GM21723 (cell line): Measurements from ENCODE around the gene C2orf72.
A peak's percentile ranks its signal among the peaks of the same experiment; 100 is the strongest.

Experiments used
- ATAC-seq: cut with Tn5 transposase; IDR thresholded peaks from one replicate; pipeline ENCODE4 v1.9.1; 2021; ENCODE audit warnings: mild to moderate bottlenecking, moderate library complexity; ENCODE audit not compliant: unreplicated experiment

C2orf72 gene

DNA sequence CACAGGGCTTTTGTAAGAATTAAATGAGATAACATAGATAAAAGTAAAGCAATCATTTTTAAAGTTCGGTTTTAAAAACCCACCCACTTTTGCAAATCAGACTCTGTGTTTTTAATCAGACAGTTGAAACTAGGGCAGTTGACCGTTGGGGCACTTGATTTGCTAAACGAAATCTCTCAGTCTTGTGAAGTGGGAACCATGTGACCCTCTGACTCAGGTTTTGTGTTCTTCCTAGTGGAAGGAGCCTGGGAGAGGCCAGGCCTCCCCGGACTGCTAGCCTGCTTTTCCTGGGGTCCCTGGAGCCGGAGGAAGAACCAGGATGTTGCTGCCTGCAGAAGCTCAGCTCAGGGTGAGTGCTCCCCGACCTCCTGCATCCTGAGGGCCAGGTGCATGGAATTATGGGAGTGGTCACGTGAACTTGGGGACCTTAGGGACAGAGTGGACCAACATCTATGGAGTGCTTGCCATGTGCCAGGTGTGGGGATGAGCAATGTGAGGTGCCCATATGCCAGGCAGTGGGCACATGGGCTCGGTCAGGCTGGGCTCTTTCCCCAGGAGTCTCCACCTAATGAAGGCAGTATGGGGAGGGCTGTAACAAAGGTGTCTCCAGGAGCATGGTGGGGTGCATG is 3.9 kb downstream of the C2orf72 start:
- ATAC-seq = no peak

DNA sequence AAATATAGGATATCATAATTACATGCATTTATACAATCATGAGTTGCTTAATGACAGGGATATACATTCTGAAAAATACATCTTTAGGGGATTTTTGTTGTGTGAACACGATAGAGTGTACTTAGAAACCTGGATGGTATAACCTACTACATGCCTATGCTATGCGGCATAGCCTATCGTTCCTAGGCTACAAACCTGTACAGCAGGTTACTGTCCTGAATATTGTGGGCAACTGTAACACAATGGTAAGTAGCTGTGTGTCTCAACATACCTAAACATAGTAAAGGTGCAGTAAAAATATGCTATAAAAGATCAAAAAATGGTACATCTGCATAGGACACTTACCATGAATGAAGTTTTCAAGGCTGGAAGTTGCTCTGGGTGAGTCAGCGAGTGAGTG is 6.5 kb downstream of the C2orf72 start:
- ATAC-seq = no peak

DNA sequence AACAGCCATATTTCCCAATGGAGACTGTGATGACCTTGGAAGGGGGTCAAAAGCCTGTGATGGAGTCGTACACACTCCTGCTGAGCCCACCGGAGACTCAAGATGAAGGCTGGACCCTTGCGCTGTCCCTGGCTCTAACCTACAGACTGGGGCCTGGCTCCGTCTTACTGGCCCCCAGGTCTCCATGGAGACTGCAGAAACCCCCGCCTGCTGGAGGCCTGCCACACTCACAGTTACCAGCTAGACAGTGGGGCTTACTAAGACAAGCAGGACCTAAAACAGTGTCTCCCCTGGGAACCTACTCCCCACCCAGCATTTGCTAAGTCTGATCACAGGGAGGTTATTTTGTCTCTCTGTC is 9.6 kb downstream of the C2orf72 start:
- no peak for ATAC-seq

DNA sequence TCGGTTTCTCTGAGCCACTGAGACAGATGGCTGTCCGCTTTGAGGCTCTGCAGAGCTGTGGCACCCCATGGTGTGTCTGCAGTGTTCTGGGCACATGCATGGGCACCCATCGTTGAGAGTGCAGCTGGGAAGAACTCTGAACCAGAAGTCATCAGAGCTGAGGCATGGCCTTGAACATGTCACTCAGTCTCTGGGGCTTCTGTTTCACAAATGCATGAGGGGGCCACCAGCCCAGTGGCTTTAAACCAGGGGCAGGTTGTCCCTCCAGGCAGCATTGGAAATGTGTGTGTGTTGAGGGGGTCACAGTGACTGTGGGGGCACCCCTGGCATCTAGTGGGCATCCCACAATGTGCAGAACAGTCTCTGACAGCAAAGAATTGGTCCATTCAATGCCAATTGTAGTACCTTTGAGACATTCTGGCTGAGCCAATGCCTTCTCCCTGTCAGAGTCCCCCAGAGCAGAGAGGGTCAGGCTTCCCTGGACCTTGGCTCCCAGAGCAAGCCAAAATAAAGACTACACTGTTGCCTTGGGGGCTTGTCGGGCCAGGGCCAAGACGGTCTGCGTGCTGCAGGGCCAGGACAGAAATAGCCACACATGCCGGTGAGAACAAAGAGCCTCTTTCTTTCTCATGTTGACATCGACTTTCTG is 10.1 kb downstream of the C2orf72 start:
- ATAC-seq = no peak

DNA sequence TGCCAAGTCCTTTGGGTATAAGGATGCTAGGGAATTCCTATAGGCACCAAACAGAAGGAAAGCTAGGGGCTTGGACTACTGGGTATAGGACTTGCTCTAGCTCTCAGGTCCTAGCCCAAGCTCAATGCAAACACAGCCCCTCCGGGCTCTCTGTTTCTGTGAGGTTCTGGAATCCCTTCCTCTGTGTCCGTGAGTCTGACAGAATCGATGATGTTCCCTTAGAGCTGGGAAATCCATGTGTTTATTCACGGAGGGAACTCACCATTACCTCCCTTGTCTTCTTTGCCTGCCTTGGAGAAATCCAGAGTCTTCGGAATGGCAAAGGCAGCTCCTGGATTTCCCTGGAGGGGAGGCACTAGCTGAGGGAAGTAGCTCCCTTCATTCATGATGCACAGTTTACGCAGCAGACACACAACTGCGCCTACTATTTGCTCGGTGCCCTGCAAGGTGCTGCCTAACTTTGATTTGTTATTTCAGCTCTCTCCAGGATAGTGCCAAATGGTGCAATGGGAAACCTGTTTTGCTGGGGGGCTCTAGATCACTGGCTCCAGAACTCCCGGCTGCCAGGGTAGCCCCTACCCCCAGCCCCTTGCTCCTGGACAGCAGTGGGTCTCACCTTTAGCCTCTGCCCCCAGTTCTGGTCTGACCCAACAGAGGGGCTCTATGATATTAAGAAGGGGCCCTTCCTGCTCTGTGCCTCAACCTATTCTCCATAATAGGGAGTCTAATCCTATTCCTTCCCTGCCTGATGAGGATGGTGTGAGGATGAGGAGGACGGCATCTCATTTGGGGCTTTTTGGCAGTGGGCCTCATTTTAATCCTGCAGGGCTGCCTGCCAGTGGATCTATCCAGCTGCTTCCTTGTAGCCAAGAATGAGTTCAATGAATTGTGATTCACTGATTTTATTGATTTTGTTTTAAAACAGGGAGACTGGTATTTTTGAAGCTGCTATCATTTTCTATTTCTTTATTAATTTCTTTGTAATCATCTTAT is 10.9 kb downstream of the C2orf72 start:
- no peak for ATAC-seq

DNA sequence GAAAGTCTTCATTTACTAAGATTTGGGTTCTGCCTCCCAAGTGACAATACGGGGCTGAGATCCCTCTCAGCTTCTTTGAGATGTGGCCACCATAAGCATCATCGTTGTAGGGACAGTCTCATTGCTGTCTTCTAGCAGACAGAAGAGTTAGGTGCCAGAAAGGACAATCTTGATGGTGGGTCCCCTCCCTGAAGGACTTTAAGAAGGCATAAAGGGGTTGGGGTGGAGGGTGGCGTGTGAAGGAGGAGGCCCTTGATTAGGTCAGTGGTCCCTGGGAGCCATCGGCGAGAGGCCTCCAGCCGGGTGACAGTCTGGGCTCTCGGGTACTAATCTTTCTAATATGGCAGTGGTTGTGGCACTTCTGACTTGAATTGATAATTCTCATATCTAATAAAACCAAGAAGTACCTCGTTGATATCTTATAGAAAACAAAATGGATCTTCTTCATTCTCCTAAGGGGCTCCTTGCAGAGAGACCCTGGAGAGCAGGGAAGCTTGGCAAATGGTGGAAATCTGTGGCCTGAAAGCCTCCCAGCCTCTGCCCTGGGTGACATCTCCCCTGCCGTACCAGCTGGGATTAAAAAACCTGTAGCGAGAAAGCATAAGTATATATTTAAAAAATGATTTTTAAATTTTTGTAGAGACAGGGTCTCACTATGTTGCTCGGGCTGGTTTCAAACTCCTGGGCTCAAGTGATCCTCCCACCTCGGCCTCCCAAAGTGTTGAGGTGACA is 12.1 kb downstream of the C2orf72 start:
- ATAC-seq = no peak

DNA sequence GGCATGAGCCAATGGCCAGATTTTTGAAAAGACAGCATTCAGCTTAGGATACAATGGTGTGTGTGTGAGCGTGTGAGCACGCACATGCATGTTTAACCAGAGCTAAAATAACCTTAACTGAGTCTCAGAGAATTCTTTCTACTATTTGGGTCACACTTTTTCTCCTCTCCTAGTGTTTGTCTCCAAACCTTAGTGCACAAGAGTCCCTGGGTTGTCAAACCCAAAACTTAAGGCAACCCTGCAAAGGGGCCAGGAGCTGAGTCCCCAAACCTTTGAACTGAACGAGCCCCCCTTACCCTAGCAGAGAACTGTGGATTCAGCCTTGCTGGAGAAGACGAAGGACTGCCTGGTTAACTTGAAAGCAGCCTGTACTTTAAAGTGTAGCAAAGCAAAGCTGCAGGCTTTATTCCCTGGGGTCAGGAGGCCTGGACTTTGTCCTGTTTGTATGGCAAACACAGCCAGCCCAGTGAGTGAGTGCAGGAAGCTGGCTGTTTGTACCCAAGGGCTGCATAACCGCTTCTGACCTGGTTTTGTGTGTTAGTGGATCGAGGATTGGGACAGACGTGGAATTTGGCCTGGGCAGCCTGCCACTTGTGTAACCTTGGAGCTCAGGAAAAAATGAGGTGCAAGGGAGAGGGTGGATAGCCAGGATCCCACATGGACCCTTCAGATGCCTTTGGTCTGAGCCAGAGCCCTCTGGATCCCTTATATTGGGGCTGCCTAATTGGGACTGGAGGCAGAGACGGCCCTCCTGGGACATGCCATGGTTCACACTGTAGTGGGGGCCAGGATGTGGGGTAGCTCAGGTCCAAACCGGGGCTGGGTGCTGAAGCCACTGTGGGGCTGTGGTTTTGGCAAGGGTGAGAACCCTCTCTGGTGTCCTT is 12.9 kb downstream of the C2orf72 start:
- ATAC-seq = no peak

DNA sequence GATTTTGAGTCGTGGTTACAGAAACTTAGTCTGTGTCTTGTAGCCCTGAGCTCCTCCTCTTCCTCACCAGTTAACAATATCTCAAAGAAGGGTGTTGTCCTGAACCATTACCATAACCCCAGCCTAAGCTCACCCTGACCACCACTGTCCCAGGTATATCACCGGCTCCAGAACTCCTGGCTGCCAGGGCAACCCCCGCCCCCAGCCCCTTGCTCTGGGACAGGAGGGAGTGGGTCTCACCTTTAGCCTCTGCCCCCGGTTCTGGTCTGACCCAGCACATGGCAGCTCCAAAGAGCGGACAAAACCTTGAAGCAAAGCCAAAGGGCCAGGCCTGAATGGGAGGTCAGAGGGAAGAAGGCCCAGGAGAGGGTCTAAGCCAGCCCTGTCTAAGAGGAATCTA is 13.8 kb downstream of the C2orf72 start:
- no peak for ATAC-seq

DNA sequence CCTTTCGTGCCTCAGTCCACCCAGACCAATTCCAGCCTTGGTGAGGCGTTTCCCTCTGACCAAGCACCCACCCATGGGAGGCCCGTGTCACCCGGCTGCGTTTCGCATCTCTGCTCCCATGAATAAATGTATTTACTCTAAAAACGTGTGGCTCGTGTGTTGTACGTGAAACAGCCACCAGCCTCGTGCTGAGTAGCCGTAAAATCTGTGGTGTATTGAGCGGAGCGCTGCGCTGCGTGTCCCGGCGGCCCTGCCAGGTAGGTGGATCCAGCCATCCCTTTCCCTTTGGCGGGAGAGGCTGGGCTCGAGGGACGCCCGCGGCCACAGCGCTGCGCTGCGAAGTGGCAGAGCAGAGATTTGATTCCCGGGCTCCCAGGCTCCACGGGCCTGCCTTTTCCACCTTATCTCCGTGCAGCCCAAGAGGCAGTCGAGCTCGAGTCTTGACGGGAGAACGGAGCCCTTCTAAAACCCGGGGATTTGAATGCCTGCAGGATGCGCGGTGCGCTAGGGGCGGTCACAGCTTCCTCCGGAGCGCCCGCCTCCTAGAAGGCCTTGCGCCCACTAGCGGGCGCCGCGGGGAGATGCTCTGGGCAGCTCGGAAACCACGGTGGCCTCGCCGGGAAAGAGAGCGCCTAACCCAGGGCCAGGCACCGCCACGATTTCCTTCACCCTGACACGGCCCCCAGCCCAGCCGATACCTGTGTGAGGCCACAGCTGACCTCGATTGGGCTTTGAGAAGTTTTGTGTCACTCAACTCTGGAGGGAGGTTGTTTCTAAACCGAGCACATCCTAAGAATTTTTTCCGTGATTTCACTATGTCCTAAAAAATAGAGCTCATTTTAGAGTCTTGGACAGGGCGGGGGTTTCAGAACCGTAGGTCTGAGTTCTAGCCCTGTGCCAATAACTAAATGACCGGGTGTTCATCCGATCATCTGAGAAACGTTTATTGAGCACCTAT is 15.4 kb downstream of the C2orf72 start:
- ATAC-seq = peak; percentile 62

DNA sequence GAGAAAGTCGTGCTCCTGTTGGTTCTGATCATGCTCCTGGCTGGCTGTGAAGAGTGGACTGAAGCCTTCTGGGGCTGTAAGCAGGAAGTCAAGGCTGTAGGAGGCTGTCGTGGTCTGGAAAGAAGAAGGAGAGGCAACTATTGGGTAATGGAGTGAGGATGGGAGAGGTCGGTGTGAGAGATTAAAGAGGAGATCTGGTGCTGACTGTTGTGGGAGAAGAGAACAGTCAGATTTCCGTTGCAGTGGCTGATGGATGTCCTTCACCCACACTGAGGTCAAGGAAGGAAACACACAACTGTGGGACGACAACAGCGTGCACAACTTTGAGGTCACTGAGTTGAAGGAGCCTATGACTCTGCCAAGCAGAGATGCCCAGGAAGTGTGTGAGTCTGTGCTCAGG is 16.5 kb downstream of the C2orf72 start:
- ATAC-seq = no peak

DNA sequence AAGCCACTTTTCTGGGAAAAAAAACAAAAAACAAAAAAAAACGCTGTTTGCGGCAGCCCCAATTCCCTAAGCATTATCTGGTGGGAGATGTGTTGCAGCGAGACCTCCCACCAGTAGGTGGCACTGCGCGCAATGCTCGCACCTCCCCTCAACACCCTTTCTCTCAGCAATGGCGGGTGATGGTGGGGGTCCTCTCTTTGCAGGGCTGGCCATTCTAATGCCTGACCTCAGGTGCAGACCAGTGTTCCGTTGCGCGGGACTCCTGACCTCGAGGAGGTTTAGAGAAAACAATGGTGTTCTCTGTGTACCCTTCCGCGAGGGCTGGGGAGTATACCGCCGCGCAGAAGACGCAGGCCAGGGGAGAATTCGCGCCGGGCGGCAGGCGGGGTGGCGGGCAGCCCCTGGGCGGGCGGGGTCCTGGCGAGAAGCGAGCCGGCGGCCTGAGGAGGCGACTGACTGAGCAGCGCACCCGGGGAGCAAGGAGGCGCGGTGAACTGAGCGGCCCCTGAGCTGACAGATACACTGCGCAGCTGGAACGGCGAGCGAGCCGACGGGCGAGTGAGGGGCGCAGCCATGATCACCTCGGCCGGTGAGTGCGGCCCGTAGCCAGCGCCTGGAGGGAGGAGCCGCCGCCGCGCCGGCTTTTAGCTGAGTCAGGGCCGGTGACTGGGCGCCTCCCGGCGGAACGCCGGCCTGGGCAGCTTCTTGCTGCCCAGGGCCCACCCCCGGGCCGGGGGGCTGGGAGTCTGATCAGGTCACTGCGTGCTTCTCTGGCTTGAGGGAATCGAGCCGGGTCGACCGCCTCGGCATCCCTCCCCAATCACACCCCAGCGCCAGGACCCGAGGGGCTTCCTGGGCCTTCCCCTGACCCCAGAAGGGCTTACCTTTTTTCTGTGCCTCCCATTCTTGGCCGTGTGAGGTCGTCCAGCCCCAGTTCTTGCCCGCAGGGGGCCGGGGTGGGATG is 19.4 kb downstream of the C2orf72 start, which contains the start of gene PSMD1:
PSMD1 (plus strand) TSS at position 415 of the 964 bp plus-strand sequence; CDS start at position 574, 159 bp downstream.
- ATAC-seq = peak; percentile 78

DNA sequence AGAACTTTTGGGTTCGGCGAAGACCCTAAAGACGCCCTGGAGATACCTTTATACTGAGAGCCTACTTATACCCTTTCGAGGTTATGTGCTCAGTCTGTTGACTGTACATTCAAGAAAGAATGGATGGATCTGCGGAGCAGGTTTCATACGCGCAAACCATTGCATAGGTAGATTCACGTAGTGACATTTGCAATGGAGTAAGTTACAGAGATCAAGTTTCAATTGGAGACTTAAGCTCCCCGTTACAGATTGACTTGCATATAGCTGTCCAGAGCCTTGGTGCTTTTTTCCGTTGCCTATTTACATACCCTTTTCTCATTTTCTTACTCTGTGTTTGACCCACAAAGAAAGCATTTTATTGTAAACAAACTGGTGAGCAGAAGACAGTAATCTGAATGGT is 20.3 kb downstream of the C2orf72 start:
- no peak for ATAC-seq

DNA sequence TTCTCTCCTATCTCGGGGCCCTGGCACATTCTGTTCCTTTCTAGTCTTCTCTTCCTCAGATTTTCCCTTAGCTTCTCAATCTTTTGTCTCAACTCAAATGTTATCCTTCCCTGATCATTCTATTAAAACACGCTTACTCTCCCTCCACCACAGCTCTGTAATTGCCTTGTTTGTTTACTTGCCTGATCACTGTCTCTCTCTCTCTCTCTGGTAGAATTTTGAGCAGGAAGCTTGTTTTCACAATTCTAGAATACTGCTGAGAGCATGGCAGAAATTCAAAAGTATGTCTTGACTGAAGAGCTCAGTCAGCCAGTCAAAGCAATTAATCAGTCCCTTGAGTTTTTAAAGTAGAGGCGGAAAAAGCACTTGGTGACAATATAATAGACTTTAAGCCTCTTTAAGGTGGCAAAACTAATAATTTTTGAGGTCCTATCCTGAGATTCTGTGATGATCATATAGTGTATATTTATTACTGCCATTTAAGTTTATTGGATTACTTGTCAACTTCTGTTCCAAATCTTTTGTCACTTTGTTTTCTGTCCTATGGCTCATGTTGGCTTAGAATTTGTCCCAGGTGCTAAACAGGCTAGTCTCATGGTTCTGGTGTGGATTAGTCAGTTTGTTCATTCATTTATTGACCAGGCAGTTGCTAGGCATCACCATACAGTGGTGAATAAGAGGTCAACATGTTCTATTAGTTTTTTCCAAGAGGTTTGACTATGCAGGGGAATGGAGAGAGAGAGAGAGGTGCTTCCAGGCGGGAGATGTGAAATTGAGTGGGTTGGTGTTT is 21.6 kb downstream of the C2orf72 start:
- no peak for ATAC-seq

DNA sequence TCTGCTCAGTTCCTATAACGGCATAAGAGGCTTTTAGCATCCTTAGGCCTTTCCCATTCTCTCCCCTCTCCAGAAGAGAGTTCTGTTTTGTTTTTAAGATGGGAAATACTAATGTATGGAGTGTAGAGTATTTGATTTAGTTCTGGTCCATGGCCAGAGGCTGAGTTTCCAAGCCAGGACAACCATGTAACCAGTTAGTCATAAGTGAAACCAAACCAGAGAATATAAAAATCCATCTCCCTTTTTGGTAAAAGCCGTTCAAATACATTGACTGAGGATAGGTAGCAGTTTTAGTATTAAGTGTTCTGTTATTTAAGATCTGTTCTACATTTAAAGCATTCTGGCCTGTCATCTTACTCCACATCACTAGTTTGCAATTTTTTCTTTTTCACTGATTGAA is 22.4 kb downstream of the C2orf72 start:
- no peak for ATAC-seq

DNA sequence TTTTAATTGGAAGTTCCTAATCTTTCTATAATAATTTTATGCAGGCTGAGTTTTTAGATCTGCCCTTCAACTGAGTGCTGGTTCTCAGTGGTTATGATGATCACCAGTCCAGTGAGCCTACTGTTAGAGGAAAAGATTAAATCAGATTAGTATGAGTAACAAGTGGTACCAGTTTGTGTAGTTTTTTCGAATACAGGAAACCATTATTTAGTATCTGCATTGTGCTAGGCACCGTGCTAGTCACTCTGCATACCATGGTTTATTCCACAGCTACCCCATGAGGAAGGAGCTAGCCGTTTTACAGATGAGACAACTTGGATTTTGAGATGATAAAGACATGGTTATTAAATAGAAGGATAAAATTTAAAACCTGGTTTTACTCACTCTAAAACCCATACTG is 25.5 kb downstream of the C2orf72 start:
- no peak for ATAC-seq

DNA sequence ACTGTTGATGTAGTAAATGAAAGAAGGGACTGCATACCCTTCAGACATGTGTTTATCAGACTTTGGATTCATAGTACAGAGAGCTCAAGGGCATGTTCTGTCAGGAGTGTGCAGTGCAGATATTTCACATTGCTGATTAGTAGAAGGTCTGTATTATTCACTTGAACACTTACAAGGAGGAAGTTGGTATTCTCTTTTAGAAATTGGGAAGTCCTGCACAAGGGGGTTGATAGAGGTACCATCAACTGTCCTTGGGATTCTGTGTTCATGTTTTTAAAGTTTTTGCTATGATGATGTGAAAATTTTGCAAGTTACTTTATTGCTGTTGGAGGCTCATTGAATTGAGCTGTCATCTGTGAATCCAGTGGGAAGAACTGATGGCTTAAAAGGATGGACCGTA is 26.0 kb downstream of the C2orf72 start:
- no peak for ATAC-seq

DNA sequence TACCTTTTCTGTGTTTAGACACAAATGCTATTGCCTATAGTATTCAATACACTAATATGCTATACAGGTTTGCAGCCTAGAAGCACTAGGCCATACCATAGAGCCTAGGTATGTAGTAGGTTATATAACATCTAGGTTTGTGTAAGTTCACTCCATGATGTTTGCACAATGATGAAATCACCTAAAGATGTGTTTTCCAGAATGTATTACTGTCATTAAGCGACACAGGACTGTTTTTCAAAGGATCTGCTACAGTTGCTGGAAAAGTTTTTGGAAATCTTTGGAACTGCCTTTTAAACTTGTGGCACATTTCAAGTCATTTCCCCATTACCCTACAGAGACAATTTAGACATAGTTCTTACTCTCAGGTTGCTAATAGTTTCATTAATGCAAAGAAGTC is 28.6 kb downstream of the C2orf72 start:
- no peak for ATAC-seq
